MM.1S (cell line): ENCODE results near the gene ST6GALNAC2.
"Not testable (repeated sequence)": the region's sequence is repeated elsewhere in the genome, so short reads cannot be mapped to it uniquely, and the experiment has no call there.

ENCODE experiments used
- DNase-seq: peaks from one replicate; pipeline ENCODE4 v3.0.0-alpha.2; 2015
- H2AFZ ChIP-seq: fragments of 300-600 bp; sonication (generic); 2 replicates; pipeline ENCODE4 v1.6.0; 2016; ENCODE audit warnings: antibody characterized with exemption, low read length
- H3F3A ChIP-seq: fragments of 300-600 bp; sonication (generic); 2 replicates; pipeline ENCODE4 v1.6.1; 2016; ENCODE audit warnings: mild to moderate bottlenecking, antibody characterized with exemption, low read length, moderate library complexity, mixed read lengths; ENCODE audit not compliant: insufficient read depth
- H3K27ac ChIP-seq: fragments of 300-600 bp; sonication (generic); 2 replicates; pipeline ENCODE4 v1.5.1; 2016; ENCODE audit warnings: mild to moderate bottlenecking, low read length
- H3K27me3 ChIP-seq: fragments of 300-600 bp; sonication (generic); replicated peaks from 2 replicates; pipeline ENCODE4 v1.6.0; 2016; ENCODE audit warnings: low read length; ENCODE audit not compliant: insufficient read depth
- H3K36me3 ChIP-seq: fragments of 300-600 bp; sonication (generic); replicated peaks from 2 replicates; pipeline ENCODE4 v1.6.1; 2016; ENCODE audit warnings: mild to moderate bottlenecking, low read length, mixed read lengths; ENCODE audit not compliant: insufficient read depth
- H3K4me1 ChIP-seq: fragments of 300-600 bp; sonication (generic); 2 replicates; pipeline ENCODE4 v1.6.1; 2016; ENCODE audit warnings: low read length, mixed read lengths
- H3K4me2 ChIP-seq: fragments of 300-600 bp; sonication (generic); 2 replicates; pipeline ENCODE4 v1.6.0; 2016; ENCODE audit warnings: low read depth, low read length
- H3K4me3 ChIP-seq: fragments of 300-600 bp; sonication (generic); 2 replicates; pipeline ENCODE4 v1.5.1; 2016; ENCODE audit warnings: low read length, mixed read lengths
- H3K79me2 ChIP-seq: fragments of 300-600 bp; sonication (generic); 2 replicates; pipeline ENCODE4 v1.6.1; 2016; ENCODE audit warnings: mixed run types, low read length, mixed read lengths
- H3K9ac ChIP-seq: fragments of 300-600 bp; sonication (generic); 2 replicates; pipeline ENCODE4 v1.6.1; 2016; ENCODE audit warnings: low read length, mixed read lengths
- H3K9me2 ChIP-seq: fragments of 300-600 bp; sonication (generic); replicated peaks from 2 replicates; pipeline ENCODE4 v1.6.1; 2016; ENCODE audit warnings: mild to moderate bottlenecking, low read length, mixed read lengths; ENCODE audit not compliant: insufficient read depth
- H3K9me3 ChIP-seq: fragments of 300-600 bp; sonication (generic); replicated peaks from 2 replicates; pipeline ENCODE4 v1.6.1; 2016; ENCODE audit warnings: mild to moderate bottlenecking, low read length, mixed read lengths; ENCODE audit not compliant: insufficient read depth
- H4K20me1 ChIP-seq: fragments of 300-600 bp; sonication (generic); 2 replicates; pipeline ENCODE4 v1.6.1; 2016; ENCODE audit warnings: mild to moderate bottlenecking, low read length, moderate library complexity, mixed read lengths; ENCODE audit not compliant: insufficient read depth
- CTCF ChIP-seq: fragments of 300-600 bp; sonication (generic); IDR thresholded peaks from 2 replicates; pipeline ENCODE4 v1.5.1; 2016; ENCODE audit warnings: antibody characterized with exemption, low read length, mixed read lengths
- EZH2 ChIP-seq: fragments of 300-600 bp; sonication (generic); optimal IDR thresholded peaks from 2 replicates; pipeline ENCODE3; 2017; ENCODE audit warnings: low read depth, mild to moderate bottlenecking, antibody characterized with exemption, low read length, mixed read lengths
- EZH2phosphoT487 ChIP-seq: fragments of 300-600 bp; sonication (generic); IDR thresholded peaks from 2 replicates; pipeline ENCODE4 v1.6.1; 2018; ENCODE audit warnings: antibody characterized with exemption, low read length

ST6GALNAC2 gene

GRCh38 chr17:76529224-76530094, 56.2 kb downstream of the ST6GALNAC2 start:
- no peak overlapping the region for H2AFZ ChIP-seq
- no peak overlapping the region for H3K9ac ChIP-seq
- no peaks in the 10 kb centered on the region for H3K9me3 ChIP-seq
- H3K4me1 ChIP-seq, result peaks cover 5% of the 10 kb centered on the region; the same call in 1 of the 2 replicates
- H3K79me2 ChIP-seq, result no peaks in the 10 kb centered on the region
- DNase-seq, result no peak
- H3K27me3 ChIP-seq, result peaks cover 68% of the 10 kb centered on the region
- H3K27ac ChIP-seq, result no peak overlapping the region
- TF ChIP-seq EZH2, result no peak
- no peak for TF ChIP-seq CTCF
- no peak for TF ChIP-seq EZH2phosphoT487
- no peaks in the 10 kb centered on the region for H4K20me1 ChIP-seq
- H3K36me3 ChIP-seq, result no peaks in the 10 kb centered on the region
- no peaks in the 10 kb centered on the region for H3K9me2 ChIP-seq
- no peaks in the 10 kb centered on the region for H3F3A ChIP-seq
- no peak overlapping the region for H3K4me3 ChIP-seq
- H3K4me2 ChIP-seq, result no peak overlapping the region

GRCh38 chr17:76528528-76529223, 57.0 kb downstream of the ST6GALNAC2 start:
- Histone ChIP-seq H3F3A (no peaks in the 10 kb centered on the region), H3K4me1 (peaks cover 5% of the 10 kb centered on the region; the same call in 1 of the 2 replicates), H3K79me2 (no peaks in the 10 kb centered on the region), H3K4me2 (no peak overlapping the region), H3K4me3 (no peak overlapping the region), H3K9me2 (no peaks in the 10 kb centered on the region), H4K20me1 (no peaks in the 10 kb centered on the region), H3K9ac (no peak overlapping the region), H3K9me3 (no peaks in the 10 kb centered on the region), H2AFZ (no peak overlapping the region), H3K27me3 (peaks cover 66% of the 10 kb centered on the region), H3K27ac (no peak overlapping the region), H3K36me3 (no peaks in the 10 kb centered on the region)
- no peak for DNase-seq
- no peak for TF ChIP-seq EZH2

GRCh38 chr17:76528156-76528527, 57.5 kb downstream of the ST6GALNAC2 start:
- H3K4me3 ChIP-seq, result no peak overlapping the region
- peaks cover 5% of the 10 kb centered on the region; the same call in 1 of the 2 replicates for H3K4me1 ChIP-seq
- H3K4me2 ChIP-seq, result no peak overlapping the region
- H3F3A ChIP-seq, result no peaks in the 10 kb centered on the region
- no peaks in the 10 kb centered on the region for H3K36me3 ChIP-seq
- no peaks in the 10 kb centered on the region for H3K9me2 ChIP-seq
- H3K27me3 ChIP-seq, result peaks cover 62% of the 10 kb centered on the region
- no peaks in the 10 kb centered on the region for H3K9me3 ChIP-seq
- no peaks in the 10 kb centered on the region for H3K79me2 ChIP-seq
- no peaks in the 10 kb centered on the region for H4K20me1 ChIP-seq
- no peak overlapping the region for H2AFZ ChIP-seq
- DNase-seq, result no peak
- TF ChIP-seq EZH2, result no peak
- no peak overlapping the region for H3K27ac ChIP-seq
- H3K9ac ChIP-seq, result no peak overlapping the region

- Histone ChIP-seq H3K36me3 (no peaks in the 10 kb centered on the region), H3K4me3 (peak overlapping the region; percentile 20; the same call in 1 of the 2 replicates), H3K27me3 (peaks cover 62% of the 10 kb centered on the region), H3K9me3 (no peaks in the 10 kb centered on the region), H4K20me1 (no peaks in the 10 kb centered on the region), H3K27ac (no peak overlapping the region), H3K79me2 (no peaks in the 10 kb centered on the region), H3K4me1 (peaks cover 5% of the 10 kb centered on the region; the same call in 1 of the 2 replicates), H3K4me2 (peak overlapping the region; percentile 62; the same call in 1 of the 2 replicates), H3F3A (no peaks in the 10 kb centered on the region), H2AFZ (0 out of 2 replicates have a peak overlapping the region, but pooled peaks have one; percentile 61), H3K9me2 (no peaks in the 10 kb centered on the region), H3K9ac (no peak overlapping the region)
- DNase-seq, result no peak
- TF ChIP-seq EZH2phosphoT487, result no peak
- no peak for TF ChIP-seq EZH2
- TF ChIP-seq CTCF, result no peak
Observed at GRCh38 chr17:76527430-76528111, 58.1 kb downstream of the ST6GALNAC2 start.

GRCh38 chr17:76527016-76527415, 58.6 kb downstream of the ST6GALNAC2 start:
- H3K9me3 ChIP-seq, H3K9ac ChIP-seq, DNase-seq, H2AFZ ChIP-seq, H3K4me3 ChIP-seq, H4K20me1 ChIP-seq, H3F3A ChIP-seq, H3K36me3 ChIP-seq, H3K79me2 ChIP-seq, H3K9me2 ChIP-seq, H3K27ac ChIP-seq, H3K4me1 ChIP-seq: not testable (repeated sequence)
- Histone ChIP-seq H3K4me2 (peak overlapping the region; percentile 62; the same call in 1 of the 2 replicates), H3K27me3 (peaks cover 64% of the 10 kb centered on the region)
